ENCODE measurements around the gene KL. TPM values are rescaled to one million over a fixed set of nuclear protein-coding genes. Genes with fewer than 3 reads are reported as not detected.

KL gene
- total RNA-seq, 4 donors from 2014 or later, result 2.6 to 6.9 (median 5.1) TPM

GRCh38 chr13:33109271-33109697, 93.1 kb downstream of the KL start:
- Histone ChIP-seq H3K27ac (peak overlapping the region; percentile 68 to 82), H3K9me3 (no peaks in the 10 kb centered on the region), H3K27me3 (no peaks in the 10 kb centered on the region), H3K4me1 (peaks cover 0 to 5% of the 10 kb centered on the region in 2 donors), H3K36me3 (no peaks in the 10 kb centered on the region), H3K4me3 (no peak overlapping the region)
- TF ChIP-seq, protein P1, sequence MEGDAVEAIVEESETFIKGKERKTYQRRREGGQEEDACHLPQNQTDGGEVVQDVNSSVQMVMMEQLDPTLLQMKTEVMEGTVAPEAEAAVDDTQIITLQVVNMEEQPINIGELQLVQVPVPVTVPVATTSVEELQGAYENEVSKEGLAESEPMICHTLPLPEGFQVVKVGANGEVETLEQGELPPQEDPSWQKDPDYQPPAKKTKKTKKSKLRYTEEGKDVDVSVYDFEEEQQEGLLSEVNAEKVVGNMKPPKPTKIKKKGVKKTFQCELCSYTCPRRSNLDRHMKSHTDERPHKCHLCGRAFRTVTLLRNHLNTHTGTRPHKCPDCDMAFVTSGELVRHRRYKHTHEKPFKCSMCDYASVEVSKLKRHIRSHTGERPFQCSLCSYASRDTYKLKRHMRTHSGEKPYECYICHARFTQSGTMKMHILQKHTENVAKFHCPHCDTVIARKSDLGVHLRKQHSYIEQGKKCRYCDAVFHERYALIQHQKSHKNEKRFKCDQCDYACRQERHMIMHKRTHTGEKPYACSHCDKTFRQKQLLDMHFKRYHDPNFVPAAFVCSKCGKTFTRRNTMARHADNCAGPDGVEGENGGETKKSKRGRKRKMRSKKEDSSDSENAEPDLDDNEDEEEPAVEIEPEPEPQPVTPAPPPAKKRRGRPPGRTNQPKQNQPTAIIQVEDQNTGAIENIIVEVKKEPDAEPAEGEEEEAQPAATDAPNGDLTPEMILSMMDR (IDR thresholded peaks at IDR 0.05), result no peak
- no peak for TF ChIP-seq POLR2A (IDR thresholded peaks at IDR 0.05)
- intact Hi-C loops (cut with DNase I; ENCODE audit: low total_unique reads), result no loop called here
- no peak for DNase-seq

GRCh38 chr13:33109801-33110200, 93.6 kb downstream of the KL start:
- no peak overlapping the region for H3K4me3 ChIP-seq
- TF ChIP-seq, protein P1 (IDR thresholded peaks at IDR 0.05), result no peak
- no peak for TF ChIP-seq POLR2A (IDR thresholded peaks at IDR 0.05)
- no peaks in the 10 kb centered on the region for H3K27me3 ChIP-seq
- peaks cover 0 to 5% of the 10 kb centered on the region in 2 donors for H3K4me1 ChIP-seq
- H3K9me3 ChIP-seq, result no peaks in the 10 kb centered on the region
- intact Hi-C loops (cut with DNase I; ENCODE audit: low total_unique reads), result no loop called here
- H3K36me3 ChIP-seq, result no peaks in the 10 kb centered on the region
- DNase-seq, result no peak
- peak overlapping the region; percentile 68 to 82 for H3K27ac ChIP-seq

- H3K4me1 ChIP-seq, result peaks cover 0 to 5% of the 10 kb centered on the region in 2 donors
- DNase-seq, result no peak
- no peak overlapping the region for H3K4me3 ChIP-seq
- no peaks in the 10 kb centered on the region for H3K36me3 ChIP-seq
- no peaks in the 10 kb centered on the region for H3K27me3 ChIP-seq
- intact Hi-C loops (cut with DNase I; ENCODE audit: low total_unique reads), result no loop called here
- TF ChIP-seq, protein P1 (IDR thresholded peaks at IDR 0.05), result no peak
- TF ChIP-seq POLR2A (IDR thresholded peaks at IDR 0.05), result no peak
- H3K9me3 ChIP-seq, result no peaks in the 10 kb centered on the region
- peak overlapping the region; percentile 68 to 82 for H3K27ac ChIP-seq
These were observed 94.1 kb downstream of the KL start for GRCh38 chr13:33110386-33110712.

- no peaks in the 10 kb centered on the region for H3K27me3 ChIP-seq
- H3K9me3 ChIP-seq, result no peaks in the 10 kb centered on the region
- TF ChIP-seq POLR2A (IDR thresholded peaks at IDR 0.05), result no peak
- TF ChIP-seq, protein P1 (IDR thresholded peaks at IDR 0.05), result no peak
- peaks cover 0 to 5% of the 10 kb centered on the region in 2 donors for H3K4me1 ChIP-seq
- H3K4me3 ChIP-seq, result no peak overlapping the region
- no peaks in the 10 kb centered on the region for H3K36me3 ChIP-seq
- intact Hi-C loops (cut with DNase I; ENCODE audit: low total_unique reads), result no loop called here
- H3K27ac ChIP-seq, result peak overlapping the region; percentile 68 to 82
- no peak for DNase-seq
These were observed 94.6 kb downstream of the KL start for GRCh38 chr13:33110713-33111413.

DNA sequence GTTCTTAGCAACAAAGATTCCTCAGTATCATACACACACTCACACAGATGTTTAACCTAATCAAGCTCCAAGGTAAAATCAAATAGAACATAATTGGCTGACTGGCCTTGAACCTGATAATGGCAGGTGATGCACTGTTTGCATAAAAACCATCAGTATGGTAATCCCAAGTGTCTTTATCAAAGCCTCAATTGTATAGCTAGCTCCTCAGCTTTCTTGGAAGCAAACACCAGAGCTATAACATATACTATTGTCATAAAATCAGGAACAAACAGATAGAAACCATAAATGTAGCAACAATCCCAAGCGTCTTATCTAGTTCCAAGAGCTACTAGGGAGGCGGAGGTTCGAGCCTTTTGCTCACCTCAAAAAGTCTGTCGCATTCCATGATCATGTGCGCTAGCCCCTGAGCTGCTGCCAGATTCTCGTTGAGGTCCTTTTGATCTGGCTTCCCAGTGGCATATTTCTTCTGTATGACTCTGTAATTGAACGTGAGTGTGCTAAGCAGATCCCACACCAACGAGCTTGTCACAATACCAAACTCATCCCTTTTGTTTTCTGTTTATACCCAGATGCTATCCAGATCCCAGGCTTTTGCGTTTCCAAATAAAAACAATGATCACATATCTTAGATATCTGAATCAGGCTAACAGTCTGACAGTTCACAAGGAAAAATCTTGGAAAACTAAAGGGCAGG, 95.3 kb downstream of the KL start:
- H3K27me3 ChIP-seq, result no peaks in the 10 kb centered on the region
- no peaks in the 10 kb centered on the region for H3K9me3 ChIP-seq
- peaks cover 0 to 5% of the 10 kb centered on the region in 2 donors for H3K4me1 ChIP-seq
- H3K4me3 ChIP-seq, result no peak overlapping the region
- TF ChIP-seq, protein P1 (IDR thresholded peaks at IDR 0.05), result no peak
- no peak for TF ChIP-seq POLR2A (IDR thresholded peaks at IDR 0.05)
- H3K36me3 ChIP-seq, result no peaks in the 10 kb centered on the region
- intact Hi-C loops (cut with DNase I; ENCODE audit: low total_unique reads), result no loop called here
- H3K27ac ChIP-seq, result peak overlapping the region; percentile 68 to 82
- DNase-seq, result peak; percentile 53 to 55

Measured in uterus (tissue), 4 donors.